Spleen (tissue), 7 donors: ENCODE measurements around the gene KDM3B.

ENCODE experiments used
- CTCF ChIP-seq, 11 experiments: fragments of 200-600 bp in 7 of 11; fragments of 450-650 bp in 4 of 11; sonication (generic) in 4 of 11; IDR thresholded peaks in 8 of 11; conservative IDR thresholded peaks in 3 of 11; 1 replicate in 7 of 11; 2 replicates in 4 of 11; pipeline versions ENCODE4 v1.4.0 to v1.8.0; 2016 to 2021; ENCODE audit warnings: antibody characterized with exemption in 11 of 11, inconsistent platforms in 4 of 11, mild to moderate bottlenecking in 1 of 11
- POLR2AphosphoS5 ChIP-seq, 3 donors: sonication (generic); formaldehyde crosslinking; IDR thresholded peaks; one replicate each; pipeline ENCODE4 v1.5.1; 2017; ENCODE audit warnings: antibody characterized with exemption in 3 of 3
- donor health status: DM: no; HTN: no; CAD: no; lungs with moderate emphysema.
- donor health status: DM: no; HTN: no; CAD: no.
- donor health status: DM: no; HTN: no; CAD: no.

- TF ChIP-seq CTCF (IDR thresholded peaks at IDR 0.05 in 8 of 11, conservative IDR thresholded peaks at IDR 0.05 in 3 of 11): no peak
- peak; percentile 21 to 41 (median 39) for TF ChIP-seq POLR2AphosphoS5 (IDR thresholded peaks at IDR 0.05)
Measured at GRCh38 chr5:138386290-138386689, 33.8 kb downstream of the KDM3B start.
